AG09309 (cell line): ENCODE data around the gene MTURN.

ENCODE experiments used
- DNase-seq: peaks from one replicate; pipeline ENCODE4 v3.0.0-alpha.2; 2010; ENCODE audit warnings: low read depth
- H3K4me3 ChIP-seq: 2 replicates; pipeline ENCODE4 v1.5.1; 2011; ENCODE audit warnings: mild to moderate bottlenecking, low read depth, low read length, moderate library complexity; ENCODE audit not compliant: control insufficient read depth
- TF ChIP-seq, protein P1 (sequence below): IDR thresholded peaks from 2 replicates; pipeline ENCODE4 v1.5.1; 2011; ENCODE audit warnings: mild to moderate bottlenecking, low read depth, low read length, inconsistent platforms; ENCODE audit not compliant: insufficient read depth, control insufficient read depth; ENCODE audit errors: missing control alignments

Gene MTURN

DNA sequence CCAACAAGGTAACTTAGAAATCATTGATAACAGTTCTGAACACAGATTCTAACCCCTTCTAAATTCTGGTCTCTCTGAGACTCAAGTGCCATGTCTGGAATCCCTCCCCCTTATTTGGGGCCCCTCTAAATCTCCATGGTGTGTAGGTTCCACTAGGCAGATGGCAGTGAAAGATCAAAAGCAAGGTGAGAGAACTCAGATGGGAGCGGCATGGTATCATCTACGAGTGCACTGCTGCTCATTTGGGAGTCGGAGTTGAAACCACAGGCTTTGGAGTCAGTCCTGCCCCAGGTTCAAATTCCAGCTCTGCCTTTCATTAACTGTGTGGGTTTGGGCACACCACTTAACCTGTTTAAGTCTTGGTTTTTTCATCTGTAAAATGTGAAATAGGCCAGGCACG, 72.6 kb downstream of the MTURN start:
- no peak for DNase-seq
- no peak overlapping the region for H3K4me3 ChIP-seq
- TF ChIP-seq, protein P1, sequence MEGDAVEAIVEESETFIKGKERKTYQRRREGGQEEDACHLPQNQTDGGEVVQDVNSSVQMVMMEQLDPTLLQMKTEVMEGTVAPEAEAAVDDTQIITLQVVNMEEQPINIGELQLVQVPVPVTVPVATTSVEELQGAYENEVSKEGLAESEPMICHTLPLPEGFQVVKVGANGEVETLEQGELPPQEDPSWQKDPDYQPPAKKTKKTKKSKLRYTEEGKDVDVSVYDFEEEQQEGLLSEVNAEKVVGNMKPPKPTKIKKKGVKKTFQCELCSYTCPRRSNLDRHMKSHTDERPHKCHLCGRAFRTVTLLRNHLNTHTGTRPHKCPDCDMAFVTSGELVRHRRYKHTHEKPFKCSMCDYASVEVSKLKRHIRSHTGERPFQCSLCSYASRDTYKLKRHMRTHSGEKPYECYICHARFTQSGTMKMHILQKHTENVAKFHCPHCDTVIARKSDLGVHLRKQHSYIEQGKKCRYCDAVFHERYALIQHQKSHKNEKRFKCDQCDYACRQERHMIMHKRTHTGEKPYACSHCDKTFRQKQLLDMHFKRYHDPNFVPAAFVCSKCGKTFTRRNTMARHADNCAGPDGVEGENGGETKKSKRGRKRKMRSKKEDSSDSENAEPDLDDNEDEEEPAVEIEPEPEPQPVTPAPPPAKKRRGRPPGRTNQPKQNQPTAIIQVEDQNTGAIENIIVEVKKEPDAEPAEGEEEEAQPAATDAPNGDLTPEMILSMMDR: no peak

DNA sequence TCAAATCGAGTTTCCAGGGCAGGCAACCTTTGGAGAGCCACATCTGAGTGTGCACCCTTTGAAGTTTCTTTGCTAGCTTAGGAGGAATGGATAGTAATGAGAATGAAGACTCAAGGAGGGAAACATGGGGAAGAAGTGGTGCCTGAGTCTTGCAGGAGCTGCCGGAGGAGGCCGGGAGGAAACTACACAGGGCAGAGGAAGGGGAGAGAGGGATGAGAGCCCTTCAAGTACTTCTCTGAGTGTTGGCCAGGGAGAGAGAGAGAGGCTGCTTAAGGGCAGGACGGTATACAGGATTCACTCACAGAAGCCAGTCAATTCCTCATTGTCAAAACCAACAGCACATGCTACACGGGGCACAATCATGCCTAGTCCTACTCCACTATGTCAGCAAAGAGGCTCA, 75.2 kb downstream of the MTURN start:
- TF ChIP-seq, protein P1: no peak
- no peak for DNase-seq
- H3K4me3 ChIP-seq: no peak overlapping the region
